Endodermal cell (in vitro differentiated cells): ENCODE results near the gene YOD1. TPM values are rescaled to one million over a fixed set of nuclear protein-coding genes. Genes with fewer than 3 reads are reported as not detected.

Experiments
- DNase-seq: peaks from one replicate; pipeline ENCODE4 v3.0.0-alpha.2; 2017
- H3K27ac ChIP-seq: 2 replicates; pipeline ENCODE4 v1.5.1; 2013; ENCODE audit warnings: mild to moderate bottlenecking, low read depth, low read length, moderate library complexity
- H3K27me3 ChIP-seq: 2 replicates; pipeline ENCODE4 v1.6.1; 2013; ENCODE audit warnings: mild to moderate bottlenecking, low read length, moderate library complexity; ENCODE audit not compliant: insufficient read depth, control insufficient read depth, poor library complexity, severe bottlenecking
- H3K36me3 ChIP-seq: 2 replicates; pipeline ENCODE4 v1.7.0; 2013; ENCODE audit warnings: mild to moderate bottlenecking, low read length, moderate library complexity; ENCODE audit not compliant: control insufficient read depth, insufficient read depth
- H3K4me1 ChIP-seq: one replicate; pipeline ENCODE4 v1.7.0; 2013; ENCODE audit warnings: low read length; ENCODE audit not compliant: control insufficient read depth, insufficient read depth
- H3K4me3 ChIP-seq: 2 replicates; pipeline ENCODE4 v1.5.1; 2013; ENCODE audit warnings: mild to moderate bottlenecking, low read length, moderate library complexity
- H3K9ac ChIP-seq: 2 replicates; pipeline ENCODE4 v1.6.1; 2013; ENCODE audit warnings: mild to moderate bottlenecking, low read length, moderate library complexity; ENCODE audit not compliant: poor library complexity, severe bottlenecking; ENCODE audit errors: extremely low read depth
- H3K9me3 ChIP-seq: 2 replicates; pipeline ENCODE4 v1.6.1; 2013; ENCODE audit warnings: mild to moderate bottlenecking, low read length, moderate library complexity; ENCODE audit not compliant: control insufficient read depth
- H3K27ac Mint-ChIP-seq: 2 replicates; pipeline ENCODE4 v1.8.0; 2020; ENCODE audit warnings: mixed read lengths
- H3K27me3 Mint-ChIP-seq: 2 replicates; pipeline ENCODE4 v1.8.0; 2021; ENCODE audit warnings: mild to moderate bottlenecking, mixed read lengths; ENCODE audit not compliant: insufficient read depth
- H3K36me3 Mint-ChIP-seq: 2 replicates; pipeline ENCODE4 v1.8.0; 2020; ENCODE audit warnings: low read depth, mixed read lengths
- H3K4me1 Mint-ChIP-seq: 2 replicates; pipeline ENCODE4 v1.8.0; 2020; ENCODE audit warnings: mixed read lengths
- H3K4me3 Mint-ChIP-seq: 2 replicates; pipeline ENCODE4 v1.8.0; 2020; ENCODE audit warnings: mild to moderate bottlenecking, moderate library complexity, mixed read lengths
- H3K9me3 Mint-ChIP-seq: 2 replicates; pipeline ENCODE4 v1.8.0; 2020; ENCODE audit warnings: mild to moderate bottlenecking, mixed read lengths
- CTCF ChIP-seq: fragments of 200-600 bp; sonication (generic); conservative IDR thresholded peaks from 2 replicates; pipeline ENCODE4 v1.5.0; 2021; ENCODE audit warnings: antibody characterized with exemption, mild to moderate bottlenecking
- WGBS, 2 experiments: methylation state at CpG; one replicate each; pipeline versions ENCODE4 v1.1.5 to v1.1.7; 2013; ENCODE audit warnings: missing lambda C conversion rate in 2 of 2, mixed read lengths in 1 of 2; ENCODE audit not compliant: insufficient coverage in 1 of 2, insufficient read length in 1 of 2; 5-methylcytosine and 5-hydroxymethylcytosine counted together
- total RNA-seq, 2 donors: library from RNA; stranded (reverse); fragmentation: NEBNext Ultra II Directional in 1 of 2; extraction: Animal tissue kit (Norgen Biotek cat#: 25700) in 1 of 2; gene quantifications; 2 replicates in 1 of 2; 3 replicates in 1 of 2; pipeline ENCODE4 v1.2.1, GENCODE V29; 2021

Gene YOD1
- total RNA-seq, 2 donors from 2014 or later = 10.8 to 18.8 TPM

- Histone ChIP-seq H3K4me3 (no peak overlapping the region), H3K4me1 (no peaks in the 10 kb centered on the region), H3K36me3 (no peaks in the 10 kb centered on the region), H3K9ac (no peak overlapping the region), H3K27ac (no peak overlapping the region), H3K9me3 (no peaks in the 10 kb centered on the region), H3K27me3 (peaks cover 30% of the 10 kb centered on the region)
- H3K9me3 Mint-ChIP-seq = no peaks in the 10 kb centered on the region
- no peaks in the 10 kb centered on the region for H3K36me3 Mint-ChIP-seq
- H3K4me3 Mint-ChIP-seq = no peak overlapping the region
- WGBS, 2 experiments = 80 to 93% methylated on average over 1 to 3 of the region's 3 CpGs
- peaks cover 50% of the 10 kb centered on the region for H3K27me3 Mint-ChIP-seq
- no peak for DNase-seq
- no peak overlapping the region for H3K27ac Mint-ChIP-seq
- no peaks in the 10 kb centered on the region for H3K4me1 Mint-ChIP-seq
- no peak for TF ChIP-seq CTCF
These were observed 36.3 kb downstream of the YOD1 start for GRCh38 chr1:207014728-207015127.

DNA sequence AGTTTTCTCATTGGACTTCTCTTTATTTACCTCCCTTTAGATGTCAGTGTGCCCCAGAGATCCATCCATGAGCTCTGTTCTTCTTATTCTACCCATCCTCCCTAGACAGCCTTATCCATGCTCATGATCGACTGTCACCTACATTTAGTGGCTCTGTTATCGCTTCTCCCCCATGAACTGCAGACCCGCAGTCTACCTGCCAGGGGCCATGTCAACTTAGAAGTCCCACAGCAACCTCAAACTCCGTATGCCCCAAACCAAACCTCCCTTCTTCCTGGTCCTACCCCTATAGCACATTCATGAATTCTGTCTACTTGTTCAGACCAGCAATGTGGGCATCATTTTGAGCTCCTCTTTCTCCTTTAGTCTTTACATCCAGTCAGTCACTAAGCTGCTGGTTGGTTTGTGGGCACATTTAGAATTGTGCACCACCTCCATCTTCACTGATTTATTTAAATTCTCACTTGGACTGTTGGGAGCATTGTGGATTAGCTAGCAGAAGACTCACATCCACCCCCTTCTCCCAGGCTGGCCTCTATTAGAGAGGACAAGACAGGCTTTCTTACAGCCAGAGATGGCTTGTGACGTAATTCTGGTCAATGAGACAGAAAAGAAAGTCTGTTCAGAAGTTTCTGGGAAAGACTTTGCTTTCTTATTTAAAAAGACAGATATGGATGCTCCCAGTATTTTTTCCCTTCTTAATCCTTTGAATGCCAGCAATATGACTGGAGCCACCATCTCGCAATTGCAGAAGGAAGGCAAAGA is 37.5 kb downstream of the YOD1 start:
- 67 to 80% methylated on average over 4 to 6 of the region's 6 CpGs for WGBS, 2 experiments
- no peaks in the 10 kb centered on the region for H3K36me3 ChIP-seq
- H3K27me3 ChIP-seq = peaks cover 18% of the 10 kb centered on the region
- no peak overlapping the region for H3K9ac ChIP-seq
- H3K4me1 Mint-ChIP-seq = no peaks in the 10 kb centered on the region
- no peak overlapping the region for H3K27ac Mint-ChIP-seq
- DNase-seq = no peak
- H3K4me1 ChIP-seq = no peaks in the 10 kb centered on the region
- H3K9me3 ChIP-seq = no peaks in the 10 kb centered on the region
- no peak for TF ChIP-seq CTCF
- no peaks in the 10 kb centered on the region for H3K36me3 Mint-ChIP-seq
- no peak overlapping the region for H3K4me3 ChIP-seq
- H3K27me3 Mint-ChIP-seq = peaks cover 40% of the 10 kb centered on the region
- H3K4me3 Mint-ChIP-seq = no peak overlapping the region
- H3K9me3 Mint-ChIP-seq = no peaks in the 10 kb centered on the region
- no peak overlapping the region for H3K27ac ChIP-seq

- Mint-ChIP-seq H3K9me3 (no peaks in the 10 kb centered on the region), H3K4me3 (no peak overlapping the region), H3K27me3 (peaks cover 35% of the 10 kb centered on the region), H3K4me1 (no peaks in the 10 kb centered on the region), H3K27ac (no peak overlapping the region), H3K36me3 (no peaks in the 10 kb centered on the region)
- Histone ChIP-seq H3K4me3 (no peak overlapping the region), H3K27me3 (peaks cover 12% of the 10 kb centered on the region), H3K36me3 (no peaks in the 10 kb centered on the region), H3K4me1 (no peaks in the 10 kb centered on the region), H3K9me3 (no peaks in the 10 kb centered on the region), H3K27ac (no peak overlapping the region), H3K9ac (no peak overlapping the region)
- no peak for TF ChIP-seq CTCF
- 100% methylated on average over 2 of the region's 2 CpGs for WGBS, 2 experiments
- DNase-seq = no peak
These were observed 40.3 kb downstream of the YOD1 start for GRCh38 chr1:207010726-207011125.
